Measurements from ENCODE around the gene SLF2. TPM values are rescaled to one million over a fixed set of nuclear protein-coding genes. Genes with fewer than 3 reads are reported as not detected.

SLF2 gene
- total RNA-seq, 2 experiments from 2014 or later = 52.1 to 58.2 TPM

DNA sequence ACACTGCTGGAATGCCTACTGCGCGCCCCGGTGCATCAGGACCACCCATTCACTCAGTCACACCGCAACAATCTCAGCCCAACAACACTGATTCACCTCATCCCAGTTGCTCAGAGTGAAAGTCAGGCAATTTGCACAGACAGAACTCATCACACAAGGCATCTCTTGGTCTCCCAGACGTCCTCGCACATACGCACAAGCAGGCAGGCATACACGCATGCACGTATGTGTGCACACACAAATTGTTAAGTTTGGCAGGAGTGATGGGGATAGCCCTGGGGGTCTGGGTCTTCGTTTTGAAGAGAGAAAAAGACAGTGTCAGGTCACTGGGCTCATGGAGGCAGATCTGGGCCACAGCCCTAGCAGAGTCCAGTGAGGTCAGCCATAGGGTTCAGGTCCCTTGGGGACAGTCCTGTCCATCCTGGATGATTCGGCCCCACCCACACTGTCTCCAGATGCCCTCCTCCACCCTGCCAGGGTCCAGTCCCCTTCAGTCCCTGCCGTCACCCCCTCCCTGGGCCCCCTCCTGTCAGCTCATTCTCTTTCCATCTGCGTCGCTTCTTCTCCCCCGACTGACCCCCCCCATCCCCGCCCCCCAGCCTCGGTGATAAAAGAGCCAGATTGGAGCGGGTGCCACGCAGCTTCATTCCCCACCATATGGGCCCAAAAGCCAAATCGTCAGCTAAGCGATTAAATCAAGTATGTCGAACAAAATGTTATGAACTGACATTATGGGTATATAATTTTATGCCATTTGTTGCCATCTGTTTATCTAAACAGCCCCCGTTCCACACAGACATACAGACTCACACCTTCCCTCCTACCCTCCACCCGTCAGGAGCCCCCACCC, 48.5 kb upstream of the SLF2 start:
- ChIA-PET CTCF (ENCODE audit: unreplicated experiment) (no interaction called here), POLR2A (no interaction called here)
- TF ChIP-seq CTCF (conservative IDR thresholded peaks at IDR 0.05; ENCODE audit: low read length) = no peak
- no peak for TF ChIP-seq EZH2phosphoT487 (IDR thresholded peaks at IDR 0.05; ENCODE audit: borderline replicate concordance, low read depth, low read length)
- Histone ChIP-seq H3K9me3 (ENCODE audit: low read length) (no peaks in the 10 kb centered on the region), H3K4me2 (ENCODE audit: low read length) (no peak overlapping the region), H3K27ac (ENCODE audit: low read depth, low read length, poor library complexity, severe bottlenecking) (no peak overlapping the region), H3K9me2 (ENCODE audit: insufficient read depth, low read length) (no peaks in the 10 kb centered on the region), H4K20me1 (ENCODE audit: insufficient read depth, low read length) (no peaks in the 10 kb centered on the region), H3K79me2 (ENCODE audit: insufficient read depth, low read depth, low read length) (no peaks in the 10 kb centered on the region), H2AFZ (ENCODE audit: low read length) (no peak overlapping the region), H3K36me3 (ENCODE audit: insufficient read depth, low read length) (no peaks in the 10 kb centered on the region), H3K4me1 (ENCODE audit: insufficient read depth, low read length, poor library complexity, severe bottlenecking) (no peaks in the 10 kb centered on the region), H3K4me3 (ENCODE audit: low read depth, low read length, poor library complexity, severe bottlenecking) (no peak overlapping the region)
- no TSS peak for BruUV-seq (replicated peaks)
- DNase-seq (ENCODE audit: low spot score) = no peak
- intact Hi-C loops (cut with micrococcal nuclease; ENCODE audit: unreplicated experiment) = no loop called here

- Histone ChIP-seq H3K9me2 (ENCODE audit: insufficient read depth, low read length) (no peaks in the 10 kb centered on the region), H3K4me1 (ENCODE audit: insufficient read depth, low read length, poor library complexity, severe bottlenecking) (no peaks in the 10 kb centered on the region), H3K9me3 (ENCODE audit: low read length) (no peaks in the 10 kb centered on the region), H3K27ac (ENCODE audit: low read depth, low read length, poor library complexity, severe bottlenecking) (no peak overlapping the region), H3K79me2 (ENCODE audit: insufficient read depth, low read depth, low read length) (no peaks in the 10 kb centered on the region), H2AFZ (ENCODE audit: low read length) (no peak overlapping the region), H3K36me3 (ENCODE audit: insufficient read depth, low read length) (no peaks in the 10 kb centered on the region), H3K4me2 (ENCODE audit: low read length) (no peak overlapping the region), H4K20me1 (ENCODE audit: insufficient read depth, low read length) (no peaks in the 10 kb centered on the region), H3K4me3 (ENCODE audit: low read depth, low read length, poor library complexity, severe bottlenecking) (no peak overlapping the region)
- CTCF ChIA-PET (ENCODE audit: unreplicated experiment) = no interaction called here
- intact Hi-C loops (cut with micrococcal nuclease; ENCODE audit: unreplicated experiment) = no loop called here
- no TSS peak for BruUV-seq (replicated peaks)
- POLR2A ChIA-PET = interaction anchor here (0.6 kb wide), 1 partner anchor 17 kb away, joined by 5 read pairs; no protein-coding TSS in a partner anchor
- no peak for DNase-seq (ENCODE audit: low spot score)
- TF ChIP-seq CTCF (conservative IDR thresholded peaks at IDR 0.05; ENCODE audit: low read length) (no peak), EZH2phosphoT487 (IDR thresholded peaks at IDR 0.05; ENCODE audit: borderline replicate concordance, low read depth, low read length) (no peak)
Measured at GRCh38 chr10:100864978-100865377, 47.8 kb upstream of the SLF2 start.

GRCh38 chr10:100866010-100866409, 46.8 kb upstream of the SLF2 start:
- H3K27ac ChIP-seq (ENCODE audit: low read depth, low read length, poor library complexity, severe bottlenecking) = no peak overlapping the region
- H3K9me3 ChIP-seq (ENCODE audit: low read length) = no peaks in the 10 kb centered on the region
- H3K4me1 ChIP-seq (ENCODE audit: insufficient read depth, low read length, poor library complexity, severe bottlenecking) = no peaks in the 10 kb centered on the region
- H3K4me2 ChIP-seq (ENCODE audit: low read length) = no peak overlapping the region
- ChIA-PET CTCF (ENCODE audit: unreplicated experiment) (interaction anchor here (0.5 kb wide), 1 partner anchor 46 kb away, joined by 4 read pairs; no protein-coding TSS in a partner anchor), POLR2A (no interaction called here)
- no peak overlapping the region for H3K4me3 ChIP-seq (ENCODE audit: low read depth, low read length, poor library complexity, severe bottlenecking)
- no peaks in the 10 kb centered on the region for H3K36me3 ChIP-seq (ENCODE audit: insufficient read depth, low read length)
- TF ChIP-seq EZH2phosphoT487 (IDR thresholded peaks at IDR 0.05; ENCODE audit: borderline replicate concordance, low read depth, low read length) (no peak), CTCF (conservative IDR thresholded peaks at IDR 0.05; ENCODE audit: low read length) (no peak)
- H2AFZ ChIP-seq (ENCODE audit: low read length) = no peak overlapping the region
- no peak for DNase-seq (ENCODE audit: low spot score)
- H4K20me1 ChIP-seq (ENCODE audit: insufficient read depth, low read length) = no peaks in the 10 kb centered on the region
- no peaks in the 10 kb centered on the region for H3K79me2 ChIP-seq (ENCODE audit: insufficient read depth, low read depth, low read length)
- no TSS peak for BruUV-seq (replicated peaks)
- intact Hi-C loops (cut with micrococcal nuclease; ENCODE audit: unreplicated experiment) = no loop called here
- no peaks in the 10 kb centered on the region for H3K9me2 ChIP-seq (ENCODE audit: insufficient read depth, low read length)
